WTC11 (cell line): ENCODE results near the gene MESD. TPM values are rescaled to one million over a fixed set of nuclear protein-coding genes. Genes with fewer than 3 reads are reported as not detected.

ENCODE experiments used
- ATAC-seq: fragments of 200-7000 bp; cut with Tn5 transposase; 2 replicates; pipeline ENCODE4 v1.10.0; 2021; ENCODE audit warnings: mild to moderate bottlenecking, moderate library complexity
- CTCF ChIA-PET: fragments of 300-600 bp; sonication (Branson Sonifier 250); formaldehyde crosslinking; loops from one replicate; lab custom pipeline; 2021; ENCODE audit warnings: antibody characterized with exemption; lab: Charles Lee
- POLR2A ChIA-PET: fragments of 350-600 bp; sonication (Branson Sonifier 250); formaldehyde crosslinking; loops from one replicate; lab custom pipeline; 2021; ENCODE audit warnings: antibody characterized with exemption; lab: Charles Lee
- DNase-seq: peaks from one replicate; pipeline ENCODE4 v3.0.0; 2021; ENCODE audit warnings: low spot score
- H3K27ac Mint-ChIP-seq: 2 replicates; pipeline ENCODE4 v1.8.0; 2021; ENCODE audit warnings: mixed read lengths
- H3K27me3 Mint-ChIP-seq: 2 replicates; pipeline ENCODE4 v1.8.0; 2021; ENCODE audit warnings: low read depth, mild to moderate bottlenecking, moderate library complexity, mixed read lengths
- H3K36me3 Mint-ChIP-seq: 2 replicates; pipeline ENCODE4 v1.8.0; 2021; ENCODE audit warnings: mixed read lengths
- H3K4me1 Mint-ChIP-seq: 2 replicates; pipeline ENCODE4 v1.8.0; 2022; ENCODE audit warnings: mixed read lengths
- H3K4me3 Mint-ChIP-seq: 2 replicates; pipeline ENCODE4 v1.8.0; 2021; ENCODE audit warnings: mild to moderate bottlenecking, moderate library complexity, mixed read lengths
- H3K9me3 Mint-ChIP-seq: 2 replicates; pipeline ENCODE4 v1.8.0; 2021; ENCODE audit warnings: mixed read lengths
- AFF4 ChIP-seq: sonication (generic); formaldehyde crosslinking; IDR thresholded peaks from 2 replicates; pipeline ENCODE4 v1.8.1; 2023; ENCODE audit warnings: mild to moderate bottlenecking, missing genetic modification reagents, borderline replicate concordance
- CTCF ChIP-seq: fragments of 200-600 bp; IDR thresholded peaks from 2 replicates; pipeline ENCODE4 v1.8.0; 2022; ENCODE audit warnings: antibody characterized with exemption
- ELF4 ChIP-seq: sonication (generic); formaldehyde crosslinking; IDR thresholded peaks from 2 replicates; pipeline ENCODE4 v1.8.1; 2022; ENCODE audit warnings: low read depth, mild to moderate bottlenecking, moderate library complexity, missing genetic modification reagents
- EMX1 ChIP-seq: fragments of 250-450 bp; sonication (Bioruptor Pico); IDR thresholded peaks from 2 replicates; pipeline ENCODE4 v1.8.0; 2021; ENCODE audit warnings: mild to moderate bottlenecking
- ESRRA ChIP-seq: sonication (generic); formaldehyde crosslinking; IDR thresholded peaks from 2 replicates; pipeline ENCODE4 v1.8.1; 2022; ENCODE audit warnings: mild to moderate bottlenecking, missing genetic modification reagents, borderline replicate concordance
- FOXP4 ChIP-seq: sonication (generic); formaldehyde crosslinking; IDR thresholded peaks from 2 replicates; pipeline ENCODE4 v1.8.0; 2022; ENCODE audit warnings: mild to moderate bottlenecking, missing genetic modification reagents
- GABPB1 ChIP-seq: sonication (generic); formaldehyde crosslinking; IDR thresholded peaks from 2 replicates; pipeline ENCODE4 v1.8.1; 2023; ENCODE audit warnings: mild to moderate bottlenecking, missing genetic modification reagents
- IRF2 ChIP-seq: sonication (generic); formaldehyde crosslinking; IDR thresholded peaks from 2 replicates; pipeline ENCODE4 v1.8.0; 2022; ENCODE audit warnings: low read depth, missing genetic modification reagents, borderline replicate concordance
- JAZF1 ChIP-seq: fragments of 250-450 bp; sonication (Bioruptor Pico); IDR thresholded peaks from 2 replicates; pipeline ENCODE4 v1.9.0; 2021; ENCODE audit warnings: moderate library complexity, mild to moderate bottlenecking, inconsistent platforms
- JUN ChIP-seq: sonication (generic); formaldehyde crosslinking; IDR thresholded peaks from 2 replicates; pipeline ENCODE4 v1.8.0; 2023; ENCODE audit warnings: mild to moderate bottlenecking, missing genetic modification reagents
- MAX ChIP-seq: sonication (generic); formaldehyde crosslinking; IDR thresholded peaks from 2 replicates; pipeline ENCODE4 v1.8.0; 2022; ENCODE audit warnings: mild to moderate bottlenecking, missing genetic modification reagents
- MXD4 ChIP-seq: fragments of 250-450 bp; sonication (Bioruptor Pico); IDR thresholded peaks from 2 replicates; pipeline ENCODE4 v1.8.0; 2021; ENCODE audit warnings: mild to moderate bottlenecking, moderate library complexity, borderline replicate concordance
- NFATC4 ChIP-seq: fragments of 250-450 bp; sonication (Bioruptor Pico); IDR thresholded peaks from 2 replicates; pipeline ENCODE4 v1.9.0; 2021; ENCODE audit warnings: mild to moderate bottlenecking
- PRDM15 ChIP-seq: sonication (generic); formaldehyde crosslinking; IDR thresholded peaks from 2 replicates; pipeline ENCODE4 v1.8.0; 2022; ENCODE audit warnings: missing genetic modification reagents
- PRRX2 ChIP-seq: fragments of 250-450 bp; sonication (Bioruptor Pico); IDR thresholded peaks from 2 replicates; pipeline ENCODE4 v1.8.0; 2021; ENCODE audit warnings: mild to moderate bottlenecking
- SOX15 ChIP-seq: fragments of 250-450 bp; sonication (Bioruptor Pico); IDR thresholded peaks from 2 replicates; pipeline ENCODE4 v1.9.0; 2021; ENCODE audit warnings: mild to moderate bottlenecking
- TEAD1 ChIP-seq: sonication (generic); formaldehyde crosslinking; IDR thresholded peaks from 2 replicates; pipeline ENCODE4 v1.8.0; 2022; ENCODE audit warnings: mild to moderate bottlenecking, missing genetic modification reagents
- TP53 ChIP-seq: sonication (generic); formaldehyde crosslinking; IDR thresholded peaks from 2 replicates; pipeline ENCODE4 v1.8.1; 2023; ENCODE audit warnings: mild to moderate bottlenecking, missing genetic modification reagents
- ZBTB43 ChIP-seq: sonication (generic); formaldehyde crosslinking; IDR thresholded peaks from 2 replicates; pipeline ENCODE4 v1.8.1; 2023; ENCODE audit warnings: mild to moderate bottlenecking, missing genetic modification reagents
- ZNF232 ChIP-seq: sonication (generic); formaldehyde crosslinking; IDR thresholded peaks from 2 replicates; pipeline ENCODE4 v1.8.0; 2022; ENCODE audit warnings: mild to moderate bottlenecking, missing genetic modification reagents
- ZNF263 ChIP-seq: sonication (generic); formaldehyde crosslinking; IDR thresholded peaks from 2 replicates; pipeline ENCODE4 v1.8.1; 2022; ENCODE audit warnings: low read depth, mild to moderate bottlenecking, moderate library complexity, missing genetic modification reagents
- ZNF317 ChIP-seq: sonication (generic); formaldehyde crosslinking; IDR thresholded peaks from 2 replicates; pipeline ENCODE4 v1.8.1; 2023; ENCODE audit warnings: low read depth, mild to moderate bottlenecking, moderate library complexity, missing genetic modification reagents, borderline replicate concordance
- ZNF416 ChIP-seq: fragments of 250-450 bp; sonication (Bioruptor Pico); IDR thresholded peaks from 2 replicates; pipeline ENCODE4 v1.9.0; 2021; ENCODE audit warnings: mild to moderate bottlenecking, inconsistent platforms
- ZNF423 ChIP-seq: fragments of 250-450 bp; sonication (Bioruptor Pico); IDR thresholded peaks from 2 replicates; pipeline ENCODE4 v2.1.2; 2022; ENCODE audit warnings: mild to moderate bottlenecking, moderate library complexity
- total RNA-seq: library from RNA; stranded (reverse); gene quantifications from 3 replicates; pipeline ENCODE4 v1.2.3, GENCODE V29; 2021

Gene MESD
- total RNA-seq, 1 experiment from 2014 or later = 28.3 TPM

- ChIA-PET CTCF (interaction anchor here (1.2 to 2.7 kb wide), 5 partner anchors 14 to 164 kb away, joined by 3 to 12 read pairs (median 4); no protein-coding TSS in a partner anchor), POLR2A (no interaction called here)
- H3K36me3 Mint-ChIP-seq = peaks cover 14% of the 10 kb centered on the region; the same call in 1 of the 2 replicates
- H3K27me3 Mint-ChIP-seq = no peaks in the 10 kb centered on the region
- TF ChIP-seq IRF2 = no peak
- TF ChIP-seq EMX1 (CRISPR knock-in tag) = no peak
- no peak for TF ChIP-seq PRDM15
- TF ChIP-seq ESRRA (CRISPR knock-in tag) = no peak
- no peak for TF ChIP-seq MAX (CRISPR knock-in tag)
- no peak for TF ChIP-seq GABPB1 (CRISPR knock-in tag)
- TF ChIP-seq TEAD1 (CRISPR knock-in tag) = no peak
- no peak for TF ChIP-seq FOXP4 (CRISPR knock-in tag)
- TF ChIP-seq SOX15 (CRISPR knock-in tag) = no peak
- TF ChIP-seq MXD4 (CRISPR knock-in tag) = no peak
- no peak for TF ChIP-seq ZNF317 (CRISPR knock-in tag)
- no peaks in the 10 kb centered on the region for H3K4me1 Mint-ChIP-seq
- no peaks in the 10 kb centered on the region for H3K9me3 Mint-ChIP-seq
- no peak for DNase-seq
- no peak for ATAC-seq
- no peak overlapping the region for H3K4me3 Mint-ChIP-seq
- H3K27ac Mint-ChIP-seq = no peak overlapping the region
Observed at GRCh38 chr15:80940851-80941250, 48.8 kb downstream of the MESD start.

- Mint-ChIP-seq H3K36me3 (peaks cover 14% of the 10 kb centered on the region; the same call in 1 of the 2 replicates), H3K27ac (no peak overlapping the region), H3K27me3 (no peaks in the 10 kb centered on the region), H3K9me3 (no peaks in the 10 kb centered on the region), H3K4me1 (no peaks in the 10 kb centered on the region), H3K4me3 (no peak overlapping the region)
- CTCF ChIA-PET = interaction anchor here (0.8 to 2.7 kb wide), 4 partner anchors 15 to 326 kb away, joined by 3 to 12 read pairs (median 4); no protein-coding TSS in a partner anchor
- DNase-seq (no peak), ATAC-seq (no peak)
- POLR2A ChIA-PET = no interaction called here
- TF ChIP-seq JAZF1 (CRISPR knock-in tag) = no peak
- TF ChIP-seq ZBTB43 (CRISPR knock-in tag) = no peak
- no peak for TF ChIP-seq TP53 (CRISPR knock-in tag)
- TF ChIP-seq NFATC4 (CRISPR knock-in tag) = no peak
- no peak for TF ChIP-seq ZNF423 (CRISPR knock-in tag)
- no peak for TF ChIP-seq TEAD1 (CRISPR knock-in tag)
- TF ChIP-seq ZNF263 (CRISPR knock-in tag) = no peak
- TF ChIP-seq PRRX2 = no peak
- TF ChIP-seq ZNF416 (CRISPR knock-in tag) = no peak
- no peak for TF ChIP-seq AFF4
- TF ChIP-seq CTCF = no peak
- TF ChIP-seq JUN (CRISPR knock-in tag) = no peak
- no peak for TF ChIP-seq ZNF232
- TF ChIP-seq ELF4 = no peak
Observed at GRCh38 chr15:80940331-80940730, 49.3 kb downstream of the MESD start.
